ENCODE results near the gene ZFYVE1. TPM values are rescaled to one million over a fixed set of nuclear protein-coding genes. Genes with fewer than 3 reads are reported as not detected.

ZFYVE1 gene
- total and polyA plus RNA-seq, 10 of the 15 experiments (the other 5 are each of a cell fraction or from before 2014, with no cell fraction given): 1.2 to 13.3 (median 6.4) TPM

DNA sequence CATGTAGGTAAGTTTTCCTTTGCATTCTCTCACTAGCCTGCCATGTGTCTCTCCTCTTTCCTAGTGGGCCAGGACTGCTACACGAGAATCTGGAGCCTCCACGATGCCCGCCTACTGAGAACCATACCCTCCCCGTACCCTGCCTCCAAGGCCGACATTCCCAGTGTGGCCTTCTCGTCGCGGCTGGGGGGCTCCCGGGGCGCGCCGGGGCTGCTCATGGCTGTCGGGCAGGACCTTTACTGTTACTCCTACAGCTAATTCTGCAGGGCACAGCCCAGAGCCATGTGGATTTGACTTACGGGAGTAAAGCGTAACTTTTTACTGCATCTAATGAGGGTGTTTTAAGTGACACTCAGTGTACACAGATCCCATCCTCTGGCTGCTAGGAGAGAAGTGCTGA, 68.4 kb downstream of the ZFYVE1 start:
- ChIA-PET POLR2A (no interaction called here), CTCF (interaction anchor here (1.4 to 1.6 kb wide), 2 partner anchors 10 to 445 kb away, joined by 4 to 7 read pairs; no protein-coding TSS in a partner anchor), SMC1A (ENCODE audit: uncharacterized antibody, unreplicated experiment) (no interaction called here), RAD21 (ENCODE audit: unreplicated experiment) (no interaction called here)
- Histone ChIP-seq H4K20me1 (ENCODE audit: control insufficient read depth, insufficient read depth) (no peaks in the 10 kb centered on the region), H3K36me3 (ENCODE audit: control insufficient read depth in 2 of 2, insufficient read depth in 2 of 2, low read length in 1 of 2) (peaks cover 5 to 21% of the 10 kb centered on the region in 2 experiments), H3K27ac (ENCODE audit: control insufficient read depth, insufficient read depth) (no peak overlapping the region), H3K4me2 (ENCODE audit: control insufficient read depth, insufficient read depth) (no peak overlapping the region), H3K4me1 (ENCODE audit: control insufficient read depth, insufficient read depth, low read length) (no peaks in the 10 kb centered on the region; the same call in 1 of the 2 replicates), H2AFZ (ENCODE audit: control insufficient read depth, low read depth, low read length) (no peak overlapping the region), H3K9ac (ENCODE audit: control insufficient read depth, insufficient read depth, low read length) (no peak overlapping the region), H3K27me3 (replicated peaks in 1 of 2; ENCODE audit: control insufficient read depth in 2 of 2, insufficient read depth in 2 of 2, low read length in 1 of 2) (no peaks in the 10 kb centered on the region), H3K79me2 (ENCODE audit: control insufficient read depth, insufficient read depth, low read length) (no peaks in the 10 kb centered on the region), H3K9me3 (replicated peaks; ENCODE audit: control insufficient read depth, insufficient read depth, low read length) (no peaks in the 10 kb centered on the region), H3K4me3 (no peak overlapping the region)
- TF ChIP-seq, protein P1, sequence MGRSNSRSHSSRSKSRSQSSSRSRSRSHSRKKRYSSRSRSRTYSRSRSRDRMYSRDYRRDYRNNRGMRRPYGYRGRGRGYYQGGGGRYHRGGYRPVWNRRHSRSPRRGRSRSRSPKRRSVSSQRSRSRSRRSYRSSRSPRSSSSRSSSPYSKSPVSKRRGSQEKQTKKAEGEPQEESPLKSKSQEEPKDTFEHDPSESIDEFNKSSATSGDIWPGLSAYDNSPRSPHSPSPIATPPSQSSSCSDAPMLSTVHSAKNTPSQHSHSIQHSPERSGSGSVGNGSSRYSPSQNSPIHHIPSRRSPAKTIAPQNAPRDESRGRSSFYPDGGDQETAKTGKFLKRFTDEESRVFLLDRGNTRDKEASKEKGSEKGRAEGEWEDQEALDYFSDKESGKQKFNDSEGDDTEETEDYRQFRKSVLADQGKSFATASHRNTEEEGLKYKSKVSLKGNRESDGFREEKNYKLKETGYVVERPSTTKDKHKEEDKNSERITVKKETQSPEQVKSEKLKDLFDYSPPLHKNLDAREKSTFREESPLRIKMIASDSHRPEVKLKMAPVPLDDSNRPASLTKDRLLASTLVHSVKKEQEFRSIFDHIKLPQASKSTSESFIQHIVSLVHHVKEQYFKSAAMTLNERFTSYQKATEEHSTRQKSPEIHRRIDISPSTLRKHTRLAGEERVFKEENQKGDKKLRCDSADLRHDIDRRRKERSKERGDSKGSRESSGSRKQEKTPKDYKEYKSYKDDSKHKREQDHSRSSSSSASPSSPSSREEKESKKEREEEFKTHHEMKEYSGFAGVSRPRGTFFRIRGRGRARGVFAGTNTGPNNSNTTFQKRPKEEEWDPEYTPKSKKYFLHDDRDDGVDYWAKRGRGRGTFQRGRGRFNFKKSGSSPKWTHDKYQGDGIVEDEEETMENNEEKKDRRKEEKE (IDR thresholded peaks at IDR 0.05): no peak
- TF ChIP-seq CEBPB (IDR thresholded peaks at IDR 0.05; ENCODE audit: borderline replicate concordance in 1 of 2, low read depth in 2 of 2, low read length in 2 of 2): no peak
- TF ChIP-seq SPI1 (IDR thresholded peaks at IDR 0.05; ENCODE audit: borderline replicate concordance, insufficient read depth, low read depth, low read length): no peak
- TF ChIP-seq BACH1 (IDR thresholded peaks at IDR 0.05; ENCODE audit: borderline replicate concordance): no peak
- TF ChIP-seq TAF1 (IDR thresholded peaks at IDR 0.05; ENCODE audit: borderline replicate concordance, low read depth, low read length): no peak
- TF ChIP-seq, protein P2, sequence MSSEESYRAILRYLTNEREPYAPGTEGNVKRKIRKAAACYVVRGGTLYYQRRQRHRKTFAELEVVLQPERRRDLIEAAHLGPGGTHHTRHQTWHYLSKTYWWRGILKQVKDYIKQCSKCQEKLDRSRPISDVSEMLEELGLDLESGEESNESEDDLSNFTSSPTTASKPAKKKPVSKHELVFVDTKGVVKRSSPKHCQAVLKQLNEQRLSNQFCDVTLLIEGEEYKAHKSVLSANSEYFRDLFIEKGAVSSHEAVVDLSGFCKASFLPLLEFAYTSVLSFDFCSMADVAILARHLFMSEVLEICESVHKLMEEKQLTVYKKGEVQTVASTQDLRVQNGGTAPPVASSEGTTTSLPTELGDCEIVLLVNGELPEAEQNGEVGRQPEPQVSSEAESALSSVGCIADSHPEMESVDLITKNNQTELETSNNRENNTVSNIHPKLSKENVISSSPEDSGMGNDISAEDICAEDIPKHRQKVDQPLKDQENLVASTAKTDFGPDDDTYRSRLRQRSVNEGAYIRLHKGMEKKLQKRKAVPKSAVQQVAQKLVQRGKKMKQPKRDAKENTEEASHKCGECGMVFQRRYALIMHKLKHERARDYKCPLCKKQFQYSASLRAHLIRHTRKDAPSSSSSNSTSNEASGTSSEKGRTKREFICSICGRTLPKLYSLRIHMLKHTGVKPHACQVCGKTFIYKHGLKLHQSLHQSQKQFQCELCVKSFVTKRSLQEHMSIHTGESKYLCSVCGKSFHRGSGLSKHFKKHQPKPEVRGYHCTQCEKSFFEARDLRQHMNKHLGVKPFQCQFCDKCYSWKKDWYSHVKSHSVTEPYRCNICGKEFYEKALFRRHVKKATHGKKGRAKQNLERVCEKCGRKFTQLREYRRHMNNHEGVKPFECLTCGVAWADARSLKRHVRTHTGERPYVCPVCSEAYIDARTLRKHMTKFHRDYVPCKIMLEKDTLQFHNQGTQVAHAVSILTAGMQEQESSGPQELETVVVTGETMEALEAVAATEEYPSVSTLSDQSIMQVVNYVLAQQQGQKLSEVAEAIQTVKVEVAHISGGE (CRISPR knock-in tag; IDR thresholded peaks at IDR 0.05): no peak
- TF ChIP-seq FOS (IDR thresholded peaks at IDR 0.05; ENCODE audit: borderline replicate concordance, extremely low read depth, insufficient read length): no peak
- no peak for TF ChIP-seq SP1 (IDR thresholded peaks at IDR 0.05; ENCODE audit: low read depth, low read length)
- DNase-seq (ENCODE audit: low read depth, low spot score) (no peak), ATAC-seq (no peak), FAIRE-seq (no peak)
- no TSS peak for BruUV-seq (replicated peaks)
- in situ Hi-C loops (cut with MboI): no loop called here
- WGBS (ENCODE audit: insufficient coverage, insufficient replicate concordance, low lambda C conversion rate, missing lambda C conversion rate): 96% methylated on average over 15 of the region's 15 CpGs
- intact Hi-C loops (cut with micrococcal nuclease; ENCODE audit: unreplicated experiment): no loop called here

All from GM12878 (cell line).